NCI-H128 (cell line): ENCODE results near the gene TMEM63A.
"Not testable (repeated sequence)": the region's sequence is repeated elsewhere in the genome, so short reads cannot be mapped to it uniquely, and the experiment has no call there.

Experiments
- DNase-seq: peaks from one replicate; lab custom pipeline; 2025; ENCODE audit not compliant: unreplicated experiment; lab: John Stamatoyannopoulos, UW

Gene TMEM63A

GRCh38 chr1:225881959-225882693 is at the start of gene TMEM63A:
TSS of gene TMEM63A (minus strand) at chr1:225882380. CDS start at chr1:225877580, 4,800 bp downstream.
- DNase-seq: no peak

- no peak for DNase-seq
Observed at GRCh38 chr1:225931270-225932136, 49.3 kb upstream of the TMEM63A start.

GRCh38 chr1:225930566-225930965 is 48.4 kb upstream of the TMEM63A start:
- no peak for DNase-seq

- not testable (repeated sequence) for DNase-seq
Observed at GRCh38 chr1:225929462-225929861, 47.3 kb upstream of the TMEM63A start.

- no peak for DNase-seq
Observed at GRCh38 chr1:225928186-225929175, 46.3 kb upstream of the TMEM63A start.

GRCh38 chr1:225926551-225927113 is 44.5 kb upstream of the TMEM63A start:
- no peak for DNase-seq

- peak; percentile 94 for DNase-seq
Observed at GRCh38 chr1:225923692-225924555, 41.7 kb upstream of the TMEM63A start, which contains the start of gene PYCR2. TSS of gene PYCR2 (minus strand) at chr1:225924250. CDS start at chr1:225924110, 140 bp downstream.

- DNase-seq: no peak
Observed at GRCh38 chr1:225923381-225923691, 41.2 kb upstream of the TMEM63A start.

- no peak for DNase-seq
Observed at GRCh38 chr1:225921734-225922709, 39.8 kb upstream of the TMEM63A start.

GRCh38 chr1:225919906-225920305 is 37.7 kb upstream of the TMEM63A start:
- DNase-seq: no peak

GRCh38 chr1:225918280-225918679 is 36.1 kb upstream of the TMEM63A start:
- DNase-seq: no peak

GRCh38 chr1:225917536-225917935 is 35.4 kb upstream of the TMEM63A start:
- DNase-seq: no peak

- no peak for DNase-seq
Observed at GRCh38 chr1:225917101-225917500, 34.9 kb upstream of the TMEM63A start.

- peak; percentile 55 for DNase-seq
Observed at GRCh38 chr1:225915538-225915991, 33.4 kb upstream of the TMEM63A start.

- no peak for DNase-seq
Observed at GRCh38 chr1:225914947-225915346, 32.8 kb upstream of the TMEM63A start.

GRCh38 chr1:225914391-225914790 is 32.2 kb upstream of the TMEM63A start:
- DNase-seq: no peak

GRCh38 chr1:225911191-225912130 is 29.3 kb upstream of the TMEM63A start:
- no peak for DNase-seq
